ENCODE measurements around the gene RYK. TPM values are rescaled to one million over a fixed set of nuclear protein-coding genes. Genes with fewer than 3 reads are reported as not detected.
A peak's percentile ranks its signal among the peaks of the same experiment; 100 is the strongest.

The RYK gene
- total RNA-seq, 1 experiment from 2014 or later = 54.2 TPM

DNA sequence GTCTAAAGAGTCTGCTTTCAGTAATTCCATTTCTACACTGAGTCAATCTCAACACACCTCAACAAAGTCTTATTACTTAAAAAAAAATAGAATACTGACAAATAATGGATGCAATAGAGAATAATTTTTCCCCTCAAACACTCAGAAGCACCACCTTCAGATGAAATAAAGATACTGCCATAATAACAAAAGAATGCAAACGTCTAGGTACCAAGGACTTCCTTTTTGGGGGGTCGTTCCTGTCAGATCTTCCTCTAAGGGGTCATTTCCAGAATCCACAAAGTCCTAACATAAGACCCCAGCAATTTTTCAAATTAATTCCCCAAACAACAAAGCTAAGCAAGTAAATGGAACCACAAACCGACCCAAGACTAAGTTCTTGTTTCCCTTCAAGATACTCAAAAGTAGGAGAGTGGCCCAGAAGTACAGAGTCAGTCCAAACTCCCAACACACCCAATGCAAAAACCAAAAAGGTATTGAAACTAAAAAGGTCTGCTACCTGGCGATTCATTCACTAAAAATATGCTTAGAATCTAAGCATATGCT is 1.3 kb downstream of the RYK start:
- DNase-seq (ENCODE audit: low spot score) = no peak
- peaks cover 8% of the 10 kb centered on the region for H3K9me3 Mint-ChIP-seq
- H3K27me3 Mint-ChIP-seq (ENCODE audit: low read depth) = no peaks in the 10 kb centered on the region
- H3K27ac Mint-ChIP-seq = peak overlapping the region; percentile 92; the same call in 1 of the 2 replicates
- ChIA-PET CTCF (interaction anchor here (1.1 kb wide), 1 partner anchor 50 kb away, joined by 4 read pairs; no protein-coding TSS in a partner anchor), POLR2A (interaction anchor here (1.5 kb wide), 1 partner anchor 12 kb away, joined by 6 read pairs; no protein-coding TSS in a partner anchor)
- no peak for ATAC-seq
- H3K4me1 Mint-ChIP-seq = peaks cover 74% of the 10 kb centered on the region
- H3K36me3 Mint-ChIP-seq = peaks cover 12% of the 10 kb centered on the region
- H3K4me3 Mint-ChIP-seq = peak overlapping the region; percentile 89
- TF ChIP-seq, protein P1, sequence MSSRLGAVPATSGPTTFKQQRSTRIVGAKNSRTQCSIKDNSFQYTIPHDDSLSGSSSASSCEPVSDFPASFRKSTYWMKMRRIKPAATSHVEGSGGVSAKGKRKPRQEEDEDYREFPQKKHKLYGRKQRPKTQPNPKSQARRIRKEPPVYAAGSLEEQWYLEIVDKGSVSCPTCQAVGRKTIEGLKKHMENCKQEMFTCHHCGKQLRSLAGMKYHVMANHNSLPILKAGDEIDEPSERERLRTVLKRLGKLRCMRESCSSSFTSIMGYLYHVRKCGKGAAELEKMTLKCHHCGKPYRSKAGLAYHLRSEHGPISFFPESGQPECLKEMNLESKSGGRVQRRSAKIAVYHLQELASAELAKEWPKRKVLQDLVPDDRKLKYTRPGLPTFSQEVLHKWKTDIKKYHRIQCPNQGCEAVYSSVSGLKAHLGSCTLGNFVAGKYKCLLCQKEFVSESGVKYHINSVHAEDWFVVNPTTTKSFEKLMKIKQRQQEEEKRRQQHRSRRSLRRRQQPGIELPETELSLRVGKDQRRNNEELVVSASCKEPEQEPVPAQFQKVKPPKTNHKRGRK (CRISPR knock-in tag; IDR thresholded peaks at IDR 0.05; ENCODE audit: borderline replicate concordance) = no peak
- TF ChIP-seq, protein P2, sequence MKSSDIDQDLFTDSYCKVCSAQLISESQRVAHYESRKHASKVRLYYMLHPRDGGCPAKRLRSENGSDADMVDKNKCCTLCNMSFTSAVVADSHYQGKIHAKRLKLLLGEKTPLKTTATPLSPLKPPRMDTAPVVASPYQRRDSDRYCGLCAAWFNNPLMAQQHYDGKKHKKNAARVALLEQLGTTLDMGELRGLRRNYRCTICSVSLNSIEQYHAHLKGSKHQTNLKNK (CRISPR knock-in tag; IDR thresholded peaks at IDR 0.05) = no peak
- TF ChIP-seq RELA (CRISPR knock-in tag; IDR thresholded peaks at IDR 0.05; ENCODE audit: borderline replicate concordance) = no peak
- no peak for TF ChIP-seq FOXK1 (CRISPR knock-in tag; IDR thresholded peaks at IDR 0.05)
- TF ChIP-seq ZNF263 (CRISPR knock-in tag; IDR thresholded peaks at IDR 0.05; ENCODE audit: low read depth) = no peak
- TF ChIP-seq GABPB1 (CRISPR knock-in tag; IDR thresholded peaks at IDR 0.05) = no peak
- TF ChIP-seq CREM (CRISPR knock-in tag; IDR thresholded peaks at IDR 0.05) = no peak

DNA sequence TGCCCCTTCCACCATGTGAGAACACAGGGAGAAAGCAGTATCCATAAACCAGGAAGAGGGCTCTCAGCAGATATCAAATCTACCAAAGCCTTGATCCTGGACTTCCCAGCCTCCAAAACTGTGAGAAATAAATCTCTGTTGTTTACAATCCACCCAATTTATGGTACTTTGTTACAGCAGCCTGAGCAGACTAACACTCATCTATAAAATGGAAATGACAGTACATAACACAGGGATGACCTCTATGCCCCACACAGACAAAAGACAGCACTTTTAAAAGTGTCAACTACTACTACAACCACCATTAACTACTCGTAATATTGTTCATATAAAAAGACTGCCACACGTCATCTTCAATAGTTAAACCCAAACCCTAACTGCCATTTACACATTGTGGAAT is 5.7 kb downstream of the RYK start:
- H3K4me3 Mint-ChIP-seq = 0 out of 2 replicates have a peak overlapping the region, but pooled peaks have one; percentile 3
- peaks cover 70% of the 10 kb centered on the region for H3K4me1 Mint-ChIP-seq
- H3K36me3 Mint-ChIP-seq = peaks cover 12% of the 10 kb centered on the region
- DNase-seq (ENCODE audit: low spot score) (no peak), ATAC-seq (no peak)
- H3K9me3 Mint-ChIP-seq = peaks cover 8% of the 10 kb centered on the region
- H3K27ac Mint-ChIP-seq = peak overlapping the region; percentile 66
- ChIA-PET POLR2A (no interaction called here), CTCF (interaction anchor here (2.0 to 4.6 kb wide), 2 partner anchors 20 to 33 kb away, joined by 14 read pairs; no protein-coding TSS in a partner anchor)
- H3K27me3 Mint-ChIP-seq (ENCODE audit: low read depth) = no peaks in the 10 kb centered on the region
- TF ChIP-seq SMAD4 (CRISPR knock-in tag; IDR thresholded peaks at IDR 0.05) = no peak
- TF ChIP-seq, protein P3, sequence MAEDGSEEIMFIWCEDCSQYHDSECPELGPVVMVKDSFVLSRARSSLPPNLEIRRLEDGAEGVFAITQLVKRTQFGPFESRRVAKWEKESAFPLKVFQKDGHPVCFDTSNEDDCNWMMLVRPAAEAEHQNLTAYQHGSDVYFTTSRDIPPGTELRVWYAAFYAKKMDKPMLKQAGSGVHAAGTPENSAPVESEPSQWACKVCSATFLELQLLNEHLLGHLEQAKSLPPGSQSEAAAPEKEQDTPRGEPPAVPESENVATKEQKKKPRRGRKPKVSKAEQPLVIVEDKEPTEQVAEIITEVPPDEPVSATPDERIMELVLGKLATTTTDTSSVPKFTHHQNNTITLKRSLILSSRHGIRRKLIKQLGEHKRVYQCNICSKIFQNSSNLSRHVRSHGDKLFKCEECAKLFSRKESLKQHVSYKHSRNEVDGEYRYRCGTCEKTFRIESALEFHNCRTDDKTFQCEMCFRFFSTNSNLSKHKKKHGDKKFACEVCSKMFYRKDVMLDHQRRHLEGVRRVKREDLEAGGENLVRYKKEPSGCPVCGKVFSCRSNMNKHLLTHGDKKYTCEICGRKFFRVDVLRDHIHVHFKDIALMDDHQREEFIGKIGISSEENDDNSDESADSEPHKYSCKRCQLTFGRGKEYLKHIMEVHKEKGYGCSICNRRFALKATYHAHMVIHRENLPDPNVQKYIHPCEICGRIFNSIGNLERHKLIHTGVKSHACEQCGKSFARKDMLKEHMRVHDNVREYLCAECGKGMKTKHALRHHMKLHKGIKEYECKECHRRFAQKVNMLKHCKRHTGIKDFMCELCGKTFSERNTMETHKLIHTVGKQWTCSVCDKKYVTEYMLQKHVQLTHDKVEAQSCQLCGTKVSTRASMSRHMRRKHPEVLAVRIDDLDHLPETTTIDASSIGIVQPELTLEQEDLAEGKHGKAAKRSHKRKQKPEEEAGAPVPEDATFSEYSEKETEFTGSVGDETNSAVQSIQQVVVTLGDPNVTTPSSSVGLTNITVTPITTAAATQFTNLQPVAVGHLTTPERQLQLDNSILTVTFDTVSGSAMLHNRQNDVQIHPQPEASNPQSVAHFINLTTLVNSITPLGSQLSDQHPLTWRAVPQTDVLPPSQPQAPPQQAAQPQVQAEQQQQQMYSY (CRISPR knock-in tag; IDR thresholded peaks at IDR 0.05) = no peak
- no peak for TF ChIP-seq NFE2L1 (CRISPR knock-in tag; IDR thresholded peaks at IDR 0.05)
- TF ChIP-seq SOX15 (CRISPR knock-in tag; IDR thresholded peaks at IDR 0.05) = no peak
- no peak for TF ChIP-seq ZNF423 (CRISPR knock-in tag; IDR thresholded peaks at IDR 0.05)
- TF ChIP-seq CBFB (CRISPR knock-in tag; IDR thresholded peaks at IDR 0.05; ENCODE audit: low read depth) = no peak
- TF ChIP-seq ZNF138 (CRISPR knock-in tag; conservative IDR thresholded peaks at IDR 0.05) = no peak
- TF ChIP-seq MXD4 (CRISPR knock-in tag; IDR thresholded peaks at IDR 0.05; ENCODE audit: borderline replicate concordance) = no peak
- TF ChIP-seq, protein P4, sequence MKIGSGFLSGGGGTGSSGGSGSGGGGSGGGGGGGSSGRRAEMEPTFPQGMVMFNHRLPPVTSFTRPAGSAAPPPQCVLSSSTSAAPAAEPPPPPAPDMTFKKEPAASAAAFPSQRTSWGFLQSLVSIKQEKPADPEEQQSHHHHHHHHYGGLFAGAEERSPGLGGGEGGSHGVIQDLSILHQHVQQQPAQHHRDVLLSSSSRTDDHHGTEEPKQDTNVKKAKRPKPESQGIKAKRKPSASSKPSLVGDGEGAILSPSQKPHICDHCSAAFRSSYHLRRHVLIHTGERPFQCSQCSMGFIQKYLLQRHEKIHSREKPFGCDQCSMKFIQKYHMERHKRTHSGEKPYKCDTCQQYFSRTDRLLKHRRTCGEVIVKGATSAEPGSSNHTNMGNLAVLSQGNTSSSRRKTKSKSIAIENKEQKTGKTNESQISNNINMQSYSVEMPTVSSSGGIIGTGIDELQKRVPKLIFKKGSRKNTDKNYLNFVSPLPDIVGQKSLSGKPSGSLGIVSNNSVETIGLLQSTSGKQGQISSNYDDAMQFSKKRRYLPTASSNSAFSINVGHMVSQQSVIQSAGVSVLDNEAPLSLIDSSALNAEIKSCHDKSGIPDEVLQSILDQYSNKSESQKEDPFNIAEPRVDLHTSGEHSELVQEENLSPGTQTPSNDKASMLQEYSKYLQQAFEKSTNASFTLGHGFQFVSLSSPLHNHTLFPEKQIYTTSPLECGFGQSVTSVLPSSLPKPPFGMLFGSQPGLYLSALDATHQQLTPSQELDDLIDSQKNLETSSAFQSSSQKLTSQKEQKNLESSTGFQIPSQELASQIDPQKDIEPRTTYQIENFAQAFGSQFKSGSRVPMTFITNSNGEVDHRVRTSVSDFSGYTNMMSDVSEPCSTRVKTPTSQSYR (CRISPR knock-in tag; IDR thresholded peaks at IDR 0.05) = no peak
- no peak for TF ChIP-seq FOXK1 (CRISPR knock-in tag; IDR thresholded peaks at IDR 0.05)
- TF ChIP-seq ZNF263 (CRISPR knock-in tag; IDR thresholded peaks at IDR 0.05; ENCODE audit: low read depth) = no peak
- TF ChIP-seq NFYB (CRISPR knock-in tag; conservative IDR thresholded peaks at IDR 0.05; ENCODE audit: low read depth) = no peak
- TF ChIP-seq, protein P5, sequence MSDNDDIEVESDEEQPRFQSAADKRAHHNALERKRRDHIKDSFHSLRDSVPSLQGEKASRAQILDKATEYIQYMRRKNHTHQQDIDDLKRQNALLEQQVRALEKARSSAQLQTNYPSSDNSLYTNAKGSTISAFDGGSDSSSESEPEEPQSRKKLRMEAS (CRISPR knock-in tag; IDR thresholded peaks at IDR 0.05) = no peak
- TF ChIP-seq PRRX2 (CRISPR knock-in tag; IDR thresholded peaks at IDR 0.05) = no peak
- no peak for TF ChIP-seq SP1 (CRISPR knock-in tag; conservative IDR thresholded peaks at IDR 0.05)
- TF ChIP-seq, protein P6, sequence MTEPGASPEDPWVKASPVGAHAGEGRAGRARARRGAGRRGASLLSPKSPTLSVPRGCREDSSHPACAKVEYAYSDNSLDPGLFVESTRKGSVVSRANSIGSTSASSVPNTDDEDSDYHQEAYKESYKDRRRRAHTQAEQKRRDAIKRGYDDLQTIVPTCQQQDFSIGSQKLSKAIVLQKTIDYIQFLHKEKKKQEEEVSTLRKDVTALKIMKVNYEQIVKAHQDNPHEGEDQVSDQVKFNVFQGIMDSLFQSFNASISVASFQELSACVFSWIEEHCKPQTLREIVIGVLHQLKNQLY (CRISPR knock-in tag; IDR thresholded peaks at IDR 0.05) = no peak
- TF ChIP-seq, protein P7, sequence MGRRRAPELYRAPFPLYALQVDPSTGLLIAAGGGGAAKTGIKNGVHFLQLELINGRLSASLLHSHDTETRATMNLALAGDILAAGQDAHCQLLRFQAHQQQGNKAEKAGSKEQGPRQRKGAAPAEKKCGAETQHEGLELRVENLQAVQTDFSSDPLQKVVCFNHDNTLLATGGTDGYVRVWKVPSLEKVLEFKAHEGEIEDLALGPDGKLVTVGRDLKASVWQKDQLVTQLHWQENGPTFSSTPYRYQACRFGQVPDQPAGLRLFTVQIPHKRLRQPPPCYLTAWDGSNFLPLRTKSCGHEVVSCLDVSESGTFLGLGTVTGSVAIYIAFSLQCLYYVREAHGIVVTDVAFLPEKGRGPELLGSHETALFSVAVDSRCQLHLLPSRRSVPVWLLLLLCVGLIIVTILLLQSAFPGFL (CRISPR knock-in tag; IDR thresholded peaks at IDR 0.05; ENCODE audit: borderline replicate concordance) = no peak
- no peak for TF ChIP-seq GABPB1 (CRISPR knock-in tag; IDR thresholded peaks at IDR 0.05)
- TF ChIP-seq ZNF671 (CRISPR knock-in tag; IDR thresholded peaks at IDR 0.05) = no peak
